Measurements from ENCODE around the gene DOCK4.
A peak's percentile ranks its signal among the peaks of the same experiment; 100 is the strongest.

DOCK4 gene

GRCh38 chr7:111931958-111932357 lies 274.2 kb downstream of the DOCK4 start:
- no peaks in the 10 kb centered on the region for H3K36me3 ChIP-seq (ENCODE audit: low read depth)
- ATAC-seq (ENCODE audit: low read depth) (no peak), DNase-seq (ENCODE audit: low spot score) (no peak)
- no peaks in the 10 kb centered on the region for H3K9me3 ChIP-seq (ENCODE audit: severe bottlenecking)
- TF ChIP-seq CTCF (IDR thresholded peaks at IDR 0.05; ENCODE audit: poor library complexity, severe bottlenecking), result no peak
- no peaks in the 10 kb centered on the region for H3K4me1 ChIP-seq (ENCODE audit: insufficient read depth, poor library complexity, severe bottlenecking)
- no peak overlapping the region for H3K4me3 ChIP-seq (ENCODE audit: severe bottlenecking)
- H3K27me3 ChIP-seq (ENCODE audit: insufficient read depth, poor library complexity, severe bottlenecking), result no peaks in the 10 kb centered on the region
- no peak overlapping the region for H3K27ac ChIP-seq (ENCODE audit: poor library complexity, severe bottlenecking)

- H3K36me3 ChIP-seq (ENCODE audit: low read depth), result no peaks in the 10 kb centered on the region
- no peaks in the 10 kb centered on the region for H3K9me3 ChIP-seq (ENCODE audit: severe bottlenecking)
- no peak for DNase-seq (ENCODE audit: low spot score)
- TF ChIP-seq CTCF (IDR thresholded peaks at IDR 0.05; ENCODE audit: poor library complexity, severe bottlenecking), result no peak
- H3K27ac ChIP-seq (ENCODE audit: poor library complexity, severe bottlenecking), result no peak overlapping the region
- H3K27me3 ChIP-seq (ENCODE audit: insufficient read depth, poor library complexity, severe bottlenecking), result no peaks in the 10 kb centered on the region
- H3K4me1 ChIP-seq (ENCODE audit: insufficient read depth, poor library complexity, severe bottlenecking), result no peaks in the 10 kb centered on the region
- no peak overlapping the region for H3K4me3 ChIP-seq (ENCODE audit: severe bottlenecking)
- ATAC-seq (ENCODE audit: low read depth), result peak; percentile 35; the same call in 1 of the 3 replicates
Observed at GRCh38 chr7:111931016-111931517, 275.1 kb downstream of the DOCK4 start.

GRCh38 chr7:111929264-111929663 lies 276.9 kb downstream of the DOCK4 start:
- Histone ChIP-seq H3K9me3 (ENCODE audit: severe bottlenecking) (no peaks in the 10 kb centered on the region), H3K27ac (ENCODE audit: poor library complexity, severe bottlenecking) (no peak overlapping the region), H3K27me3 (ENCODE audit: insufficient read depth, poor library complexity, severe bottlenecking) (no peaks in the 10 kb centered on the region), H3K4me1 (ENCODE audit: insufficient read depth, poor library complexity, severe bottlenecking) (no peaks in the 10 kb centered on the region), H3K4me3 (ENCODE audit: severe bottlenecking) (no peak overlapping the region), H3K36me3 (ENCODE audit: low read depth) (no peaks in the 10 kb centered on the region)
- no peak for ATAC-seq (ENCODE audit: low read depth)
- no peak for DNase-seq (ENCODE audit: low spot score)
- peak; percentile 37 for TF ChIP-seq CTCF (IDR thresholded peaks at IDR 0.05; ENCODE audit: poor library complexity, severe bottlenecking)

GRCh38 chr7:111927353-111928019 lies 278.7 kb downstream of the DOCK4 start:
- Histone ChIP-seq H3K36me3 (ENCODE audit: low read depth) (no peaks in the 10 kb centered on the region), H3K4me3 (ENCODE audit: severe bottlenecking) (no peak overlapping the region), H3K4me1 (ENCODE audit: insufficient read depth, poor library complexity, severe bottlenecking) (no peaks in the 10 kb centered on the region), H3K27ac (ENCODE audit: poor library complexity, severe bottlenecking) (no peak overlapping the region), H3K27me3 (ENCODE audit: insufficient read depth, poor library complexity, severe bottlenecking) (no peaks in the 10 kb centered on the region), H3K9me3 (ENCODE audit: severe bottlenecking) (no peaks in the 10 kb centered on the region)
- DNase-seq (ENCODE audit: low spot score) (no peak), ATAC-seq (ENCODE audit: low read depth) (no peak)
- TF ChIP-seq CTCF (IDR thresholded peaks at IDR 0.05; ENCODE audit: poor library complexity, severe bottlenecking), result no peak

- ATAC-seq (ENCODE audit: low read depth) (no peak), DNase-seq (ENCODE audit: low spot score) (no peak)
- no peaks in the 10 kb centered on the region for H3K9me3 ChIP-seq (ENCODE audit: severe bottlenecking)
- no peak overlapping the region for H3K27ac ChIP-seq (ENCODE audit: poor library complexity, severe bottlenecking)
- H3K4me1 ChIP-seq (ENCODE audit: insufficient read depth, poor library complexity, severe bottlenecking), result no peaks in the 10 kb centered on the region
- no peak for TF ChIP-seq CTCF (IDR thresholded peaks at IDR 0.05; ENCODE audit: poor library complexity, severe bottlenecking)
- H3K4me3 ChIP-seq (ENCODE audit: severe bottlenecking), result no peak overlapping the region
- H3K36me3 ChIP-seq (ENCODE audit: low read depth), result peaks cover 7% of the 10 kb centered on the region; the same call in 1 of the 2 replicates
- H3K27me3 ChIP-seq (ENCODE audit: insufficient read depth, poor library complexity, severe bottlenecking), result no peaks in the 10 kb centered on the region
Observed at GRCh38 chr7:111920329-111920728, 285.9 kb downstream of the DOCK4 start.

Data from RWPE2 (cell line).